GM21786 (cell line): ENCODE results near the gene DENND1A.

Experiments used
- ATAC-seq: cut with Tn5 transposase; IDR thresholded peaks from one replicate; pipeline ENCODE4 v1.9.1; 2021; ENCODE audit not compliant: unreplicated experiment

Gene DENND1A

DNA sequence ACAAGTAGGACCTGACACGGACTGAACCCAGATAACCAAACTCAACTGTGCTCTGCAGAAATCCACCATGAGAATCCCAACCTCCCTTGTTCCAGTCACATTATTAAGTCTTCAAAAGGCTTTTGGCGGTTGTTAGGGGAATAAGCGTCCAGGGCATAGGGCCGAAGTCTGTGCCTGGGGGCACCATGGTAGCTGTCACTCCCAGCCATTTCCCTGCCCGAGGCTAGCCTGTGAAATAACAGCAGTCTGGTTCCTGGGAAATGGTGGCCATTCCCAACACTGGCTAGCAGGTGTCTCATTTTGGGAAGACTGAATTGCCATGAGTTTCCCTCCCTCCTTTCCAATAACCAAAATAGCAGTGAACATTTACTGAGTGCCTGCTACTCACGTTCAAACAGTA, 451.8 kb downstream of the DENND1A start:
- no peak for ATAC-seq

DNA sequence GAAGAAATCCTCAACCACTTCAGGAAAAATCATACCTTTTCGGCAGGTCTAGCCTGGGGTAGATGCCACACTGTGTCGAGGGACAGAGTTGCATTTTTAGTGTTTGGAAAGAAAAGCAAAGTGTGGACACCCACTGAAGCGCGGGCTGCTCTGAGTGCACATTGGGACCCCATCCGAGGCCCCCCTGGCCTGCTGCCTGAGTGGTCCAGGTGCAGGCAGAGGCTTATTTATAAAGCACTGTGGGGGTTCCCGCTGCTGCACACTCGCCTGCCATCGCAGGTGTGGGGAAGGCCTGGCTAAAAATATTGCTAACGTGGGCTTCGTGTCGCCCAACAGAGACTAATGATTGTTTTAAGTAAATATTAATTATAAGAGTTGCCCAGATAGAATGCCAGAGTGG, 454.5 kb downstream of the DENND1A start:
- no peak for ATAC-seq

DNA sequence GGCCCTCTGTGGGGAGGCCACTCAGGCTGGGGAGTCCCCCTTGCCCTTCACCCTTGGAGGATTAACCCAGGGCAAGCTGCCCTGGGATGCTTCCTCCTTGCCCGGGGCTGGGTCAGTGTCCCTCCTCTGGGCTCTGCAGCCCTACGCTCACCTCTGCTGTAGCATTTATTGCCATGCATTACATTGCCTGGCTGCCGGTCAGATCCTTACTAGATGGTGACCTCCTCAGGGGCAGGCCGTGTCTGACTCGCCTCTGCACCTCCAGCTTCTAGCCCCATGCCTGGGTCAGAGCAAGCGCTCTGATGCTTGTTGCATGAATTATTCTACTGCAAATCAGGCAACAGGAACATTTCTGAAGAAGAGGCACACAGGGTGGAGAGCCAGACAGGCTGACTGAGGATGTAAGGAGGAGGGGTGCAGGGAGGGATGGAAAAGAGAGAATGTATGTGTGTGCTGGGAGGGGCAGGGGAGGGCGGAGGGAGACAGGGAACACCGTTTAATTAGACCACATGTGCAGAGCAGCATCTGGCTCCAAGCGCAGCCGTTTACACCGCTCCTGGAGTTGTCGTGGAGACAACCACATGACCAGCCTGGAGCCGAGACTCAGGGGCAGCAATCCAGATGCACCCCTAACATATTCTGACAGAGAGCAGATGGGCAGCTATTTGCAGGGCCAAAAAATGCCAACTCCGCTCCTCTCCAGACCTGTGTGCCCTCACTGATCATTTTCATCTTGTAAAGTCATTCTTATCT, 456.9 kb downstream of the DENND1A start:
- ATAC-seq, result no peak

DNA sequence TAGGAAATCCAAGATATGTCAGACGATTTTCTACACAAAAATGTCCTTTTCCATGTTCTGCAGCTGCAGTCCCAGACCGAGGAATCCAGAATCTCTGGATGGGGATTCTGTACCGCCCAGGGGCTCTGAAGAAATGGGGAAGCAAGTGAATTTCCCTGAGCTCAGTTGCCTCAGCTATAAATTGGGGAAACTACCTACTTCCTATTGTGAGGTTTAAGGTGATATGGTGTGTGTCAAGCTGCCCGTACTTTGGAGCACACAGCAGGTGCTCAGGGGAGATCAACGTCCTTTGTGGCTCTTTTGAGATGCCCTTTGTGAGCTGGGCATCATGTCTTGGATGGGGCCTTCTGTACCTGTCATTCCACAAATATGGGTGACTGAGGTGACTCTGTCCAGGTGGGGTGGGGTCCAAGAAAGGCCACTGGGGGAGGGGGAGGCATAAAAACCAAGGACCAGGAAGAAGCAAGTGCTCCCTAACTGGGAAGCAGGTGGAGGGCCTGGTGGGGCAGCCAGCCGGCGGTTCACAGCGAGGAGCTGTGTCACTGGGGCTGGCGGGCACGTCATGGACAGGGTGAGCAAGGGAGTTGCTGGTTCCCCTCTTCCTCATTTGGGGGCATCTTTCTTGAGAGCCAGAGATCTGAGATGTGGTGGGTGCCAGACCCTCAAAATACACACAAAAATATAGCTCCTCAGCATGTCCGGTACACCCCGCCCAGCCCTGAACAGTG, 457.9 kb downstream of the DENND1A start:
- ATAC-seq, result no peak

DNA sequence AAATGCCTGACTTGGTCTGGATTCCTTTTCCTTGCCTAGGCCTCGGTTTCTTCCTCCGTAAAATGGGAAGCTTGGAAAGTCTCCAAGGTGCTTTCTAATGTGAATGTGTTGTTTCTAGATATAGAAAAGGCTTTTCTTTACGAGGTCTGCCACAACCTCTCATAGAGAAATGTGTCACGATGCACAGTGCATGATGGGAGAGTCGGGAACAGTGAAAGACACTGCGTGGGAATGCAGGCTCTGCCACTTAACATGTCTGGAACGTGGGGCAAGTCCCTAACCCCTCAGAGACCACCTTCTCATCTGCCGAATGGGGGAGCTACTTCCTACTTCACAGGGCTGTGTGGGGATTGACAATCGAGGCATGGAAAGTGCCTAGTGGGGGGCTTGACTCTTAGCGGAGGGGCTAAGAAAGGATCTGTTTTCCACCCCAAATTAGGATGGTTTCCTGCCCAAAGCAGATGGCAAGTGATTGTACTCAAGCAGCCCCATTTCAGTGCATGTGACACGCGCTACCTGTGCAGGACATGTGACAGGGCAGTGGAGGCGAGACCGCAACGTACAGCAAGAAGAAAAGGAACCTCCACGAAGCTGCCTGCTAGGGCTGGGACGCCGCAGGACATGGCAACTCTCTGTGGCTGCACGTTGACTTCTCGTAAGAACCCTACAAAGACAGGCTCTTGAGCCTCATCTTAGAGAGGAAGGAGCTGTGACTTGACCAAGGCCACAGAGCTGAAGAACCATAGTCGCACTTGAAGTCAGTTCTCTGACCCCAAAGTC, 458.7 kb downstream of the DENND1A start:
- no peak for ATAC-seq

DNA sequence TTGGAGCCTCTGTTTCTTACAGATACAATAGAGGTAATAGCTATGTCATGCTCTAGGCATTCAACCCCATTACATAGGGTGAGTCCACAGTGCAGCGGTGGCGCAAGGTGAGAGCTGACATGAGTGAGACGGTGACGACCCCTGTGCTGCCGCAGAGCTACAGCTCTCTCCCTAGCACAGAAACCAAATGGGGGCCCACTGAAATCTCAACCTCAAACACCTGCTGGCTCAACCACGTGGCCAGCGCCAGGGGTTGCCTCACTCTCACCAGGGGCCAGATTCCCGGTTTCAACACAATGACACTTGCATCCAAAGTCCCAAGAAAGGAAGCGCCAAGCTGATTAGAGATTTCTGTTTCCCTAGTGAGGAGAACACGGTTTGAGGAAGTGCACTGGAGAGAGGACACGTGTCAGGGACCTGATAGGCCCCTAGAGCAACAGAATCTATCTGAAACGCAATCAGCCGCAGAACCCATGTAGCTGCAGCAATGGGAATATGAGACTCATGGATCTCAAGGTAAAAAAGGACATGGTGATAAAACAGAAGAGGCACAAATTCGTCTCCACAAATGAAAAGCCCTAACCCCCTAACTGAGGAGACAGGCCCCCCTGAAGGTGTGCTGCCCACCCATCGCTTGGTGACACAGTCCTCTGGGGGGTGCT, 459.7 kb downstream of the DENND1A start:
- ATAC-seq, result no peak

DNA sequence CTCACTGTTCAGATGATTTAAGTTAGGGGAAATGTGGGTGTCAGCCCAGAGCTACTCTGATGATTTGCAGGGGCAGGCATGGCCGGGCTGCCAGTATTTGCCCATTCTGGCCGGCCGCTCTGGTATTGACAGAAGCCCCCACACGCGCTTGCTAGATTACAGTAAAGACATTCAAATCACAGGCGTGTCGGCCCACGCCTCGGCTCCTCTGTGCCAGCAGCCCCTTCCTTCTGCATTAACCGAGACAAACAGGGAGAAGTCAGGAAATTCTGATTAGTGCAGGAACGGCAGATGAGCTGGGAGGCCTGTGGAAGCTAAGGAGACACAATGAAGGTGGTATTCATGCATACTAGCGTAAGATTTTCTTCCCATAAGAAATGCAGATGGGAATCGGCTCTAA, 460.6 kb downstream of the DENND1A start:
- no peak for ATAC-seq

DNA sequence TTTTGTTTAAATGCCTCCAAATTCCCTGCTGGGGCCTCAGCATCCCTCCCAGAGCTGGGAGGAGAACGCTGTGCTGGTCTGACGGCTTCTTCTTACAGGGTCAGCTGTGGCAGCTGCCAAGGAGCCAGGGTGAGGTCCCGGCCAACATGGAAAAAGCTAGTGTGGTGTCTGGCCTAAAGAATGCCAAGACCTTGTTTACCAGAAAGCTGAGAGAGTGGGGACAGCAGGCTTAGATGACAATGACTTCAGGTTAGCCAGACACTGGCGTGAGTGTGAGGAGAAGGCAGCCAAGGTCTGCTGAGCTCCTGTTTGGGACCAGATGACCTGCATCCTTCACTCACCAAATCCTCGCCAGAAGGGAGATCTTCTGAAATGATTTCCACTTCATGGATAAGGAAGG, 461.4 kb downstream of the DENND1A start:
- ATAC-seq, result no peak

DNA sequence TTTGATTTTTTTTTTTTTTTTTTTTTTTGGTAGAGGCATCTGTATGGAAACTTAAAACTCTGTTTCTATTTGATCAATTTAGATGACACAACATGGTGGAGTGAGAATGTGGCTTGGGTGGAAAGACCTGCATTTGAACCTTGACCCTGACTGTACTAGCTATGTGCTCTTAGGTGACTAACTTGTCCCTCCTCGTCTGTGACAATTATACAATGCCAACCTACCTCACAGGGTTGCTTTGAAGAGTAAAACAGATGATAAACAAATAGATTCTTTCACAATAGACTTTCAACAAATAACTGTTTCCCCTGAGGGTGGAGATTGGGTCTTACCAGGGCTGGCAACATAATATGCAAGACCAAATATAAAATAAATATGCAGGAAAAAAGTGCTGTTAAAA, 464.6 kb downstream of the DENND1A start:
- no peak for ATAC-seq

DNA sequence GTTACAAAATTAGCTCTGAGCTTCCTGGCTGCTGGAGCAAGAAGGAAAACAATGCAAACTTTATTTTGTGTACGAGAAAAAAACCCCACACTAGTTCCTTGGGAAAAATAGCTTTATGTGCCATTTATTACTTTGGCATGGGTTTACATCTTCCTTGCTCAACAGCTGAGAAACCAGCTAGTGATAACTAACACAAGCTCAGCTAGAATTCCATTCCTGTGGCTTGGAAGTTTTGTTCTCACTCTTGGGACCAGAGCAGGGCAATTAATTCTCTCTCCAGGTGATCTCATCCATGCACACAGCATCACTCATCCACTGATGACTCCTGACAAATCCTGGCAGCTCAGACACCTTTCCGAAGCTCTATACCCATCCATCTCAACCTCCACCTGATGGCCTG, 469.8 kb downstream of the DENND1A start:
- no peak for ATAC-seq

DNA sequence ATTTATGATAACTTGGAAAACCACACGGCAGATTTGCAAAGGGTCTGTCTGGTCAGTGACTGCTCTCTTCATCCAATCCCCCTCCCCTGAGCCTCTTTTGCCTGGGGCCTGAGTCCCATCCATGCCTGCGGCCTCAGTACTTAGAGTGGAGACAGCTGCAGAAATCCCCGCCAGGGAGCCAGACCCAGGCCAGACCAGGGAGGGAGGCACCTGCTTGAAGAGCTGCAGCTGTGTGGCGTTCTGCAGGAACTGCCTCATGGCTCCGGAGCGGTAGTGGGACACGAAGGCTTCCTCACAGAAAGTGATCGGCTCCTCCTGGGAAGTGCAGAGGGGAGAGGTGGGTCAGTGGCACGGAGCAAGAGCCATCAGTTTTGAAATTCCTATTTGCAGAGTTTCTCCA, 472.3 kb downstream of the DENND1A start:
- no peak for ATAC-seq

DNA sequence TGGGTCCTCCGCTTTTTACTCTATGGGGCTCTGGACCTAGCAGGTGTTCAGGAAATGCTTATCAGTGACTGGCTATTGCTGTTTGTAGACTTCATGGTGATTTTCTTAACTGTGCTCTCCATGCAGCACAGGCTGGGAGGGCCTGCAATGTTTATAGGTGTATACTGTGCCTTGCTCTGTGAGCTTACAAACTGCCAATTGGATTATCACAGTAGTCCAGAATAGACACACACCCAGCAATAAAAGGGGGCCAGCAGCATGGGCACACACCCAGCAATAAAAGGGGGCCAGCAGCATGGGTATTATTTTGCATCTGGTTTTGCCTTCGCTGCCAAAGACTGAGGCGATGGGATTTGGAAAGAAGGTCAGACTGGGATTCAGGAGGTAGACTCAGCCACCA, 473.9 kb downstream of the DENND1A start:
- no peak for ATAC-seq

DNA sequence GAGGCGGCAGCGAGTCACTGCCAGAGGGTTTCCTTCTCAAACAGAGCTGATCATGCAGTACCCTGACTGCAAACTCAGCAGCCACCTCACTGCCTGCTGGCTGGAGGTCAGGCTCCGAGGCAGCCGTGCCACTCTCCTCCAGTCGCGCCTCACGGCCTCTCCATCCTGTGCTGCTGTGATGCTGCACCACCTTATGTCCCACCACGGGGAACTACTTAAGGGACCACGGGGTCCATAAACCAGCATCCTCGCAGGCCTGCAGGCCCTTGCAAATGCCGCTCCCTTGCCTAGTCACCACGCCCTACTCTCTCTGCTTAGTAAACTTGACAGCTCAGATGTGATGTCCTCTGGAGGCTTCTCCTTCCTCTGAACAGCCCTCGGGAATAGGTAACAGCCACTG, 474.7 kb downstream of the DENND1A start:
- ATAC-seq, result no peak

DNA sequence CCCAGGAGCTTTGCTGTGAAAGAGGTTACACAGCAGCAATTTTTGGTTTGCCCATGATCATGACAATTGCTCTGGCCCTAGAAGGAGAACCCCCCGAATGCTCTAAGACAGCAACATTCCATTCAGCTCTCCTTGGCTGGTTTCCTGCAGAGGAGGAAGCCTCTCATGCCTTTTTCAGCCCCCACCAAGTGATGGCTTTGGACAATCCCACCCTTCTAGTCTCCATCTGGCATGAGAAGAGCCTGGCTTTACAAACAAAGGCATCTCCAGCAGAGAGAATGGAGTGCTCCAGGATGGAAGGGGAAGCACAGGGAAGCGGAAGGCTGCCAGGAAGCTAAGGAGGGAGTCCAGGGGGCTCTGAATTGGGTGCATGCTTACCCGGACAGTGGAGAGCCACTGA, 475.6 kb downstream of the DENND1A start:
- ATAC-seq, result no peak

DNA sequence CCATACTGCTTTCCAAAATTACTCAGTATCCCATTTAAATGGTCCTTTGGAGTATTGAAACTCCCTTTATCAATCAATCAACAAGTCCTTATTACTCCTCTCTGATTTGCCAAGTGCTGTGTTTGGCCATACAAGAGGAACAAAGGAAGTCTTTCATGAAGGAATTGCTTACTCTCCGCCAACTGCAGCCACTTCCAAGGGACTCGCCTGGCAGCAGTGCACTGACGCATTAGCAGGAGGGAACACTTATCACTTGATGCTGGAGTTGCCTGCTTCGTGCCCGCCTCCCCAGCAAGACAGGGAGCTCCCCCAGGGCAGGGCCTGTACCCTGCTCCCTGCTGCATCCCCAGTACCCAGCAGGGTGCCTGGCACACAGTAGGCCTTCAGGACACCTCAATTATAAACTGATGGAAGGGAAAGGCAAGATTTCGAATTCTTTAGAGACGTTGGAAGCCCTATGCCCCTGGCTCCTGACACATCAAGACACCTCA, 476.1 kb downstream of the DENND1A start:
- no peak for ATAC-seq

DNA sequence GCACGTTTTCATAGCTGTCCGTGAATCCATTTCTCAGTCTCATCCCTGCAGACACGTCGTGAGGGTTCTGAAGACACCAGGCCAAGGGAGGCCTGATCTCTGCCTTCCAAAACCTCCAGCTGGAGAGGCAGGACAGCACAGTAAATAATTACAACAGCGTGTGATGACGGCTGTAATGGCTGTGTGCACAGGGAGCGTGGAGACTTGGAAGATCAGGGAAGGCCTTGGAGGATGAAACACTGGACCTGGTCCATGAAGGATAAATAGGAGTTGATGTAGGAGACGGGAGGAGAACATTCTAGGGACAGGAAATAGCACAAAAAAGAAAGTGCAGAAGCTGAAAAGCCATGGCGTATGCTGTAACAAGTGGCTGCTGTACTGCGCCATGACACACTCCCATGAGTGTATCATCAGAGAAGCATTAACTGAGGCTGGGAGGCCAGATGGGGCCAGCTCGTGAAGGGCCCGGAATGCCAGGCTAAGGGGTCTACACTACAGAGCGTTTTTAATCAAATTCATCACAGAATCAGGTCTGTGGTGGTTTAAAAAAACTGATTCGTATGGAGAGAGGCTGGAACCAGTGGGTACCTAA, 476.8 kb downstream of the DENND1A start:
- ATAC-seq, result no peak

DNA sequence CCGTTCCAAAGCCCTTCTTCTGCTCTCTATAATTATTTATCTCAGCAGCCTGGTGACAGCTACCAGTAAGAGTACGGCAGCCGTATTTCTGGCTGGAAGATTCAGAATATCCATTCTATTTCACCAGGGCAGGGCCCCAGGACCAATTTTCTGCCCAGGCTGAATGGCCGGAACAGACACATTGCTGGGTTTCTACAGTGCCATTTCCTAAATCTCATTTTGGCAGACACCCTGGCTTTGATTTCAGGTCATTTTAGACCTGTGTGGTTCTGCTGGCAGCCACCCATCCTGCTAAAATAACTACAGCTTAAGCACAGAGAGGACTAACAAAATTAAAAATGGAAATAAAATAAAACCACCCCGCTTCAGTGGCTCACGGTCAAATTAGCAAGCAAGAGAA, 478.9 kb downstream of the DENND1A start:
- no peak for ATAC-seq

DNA sequence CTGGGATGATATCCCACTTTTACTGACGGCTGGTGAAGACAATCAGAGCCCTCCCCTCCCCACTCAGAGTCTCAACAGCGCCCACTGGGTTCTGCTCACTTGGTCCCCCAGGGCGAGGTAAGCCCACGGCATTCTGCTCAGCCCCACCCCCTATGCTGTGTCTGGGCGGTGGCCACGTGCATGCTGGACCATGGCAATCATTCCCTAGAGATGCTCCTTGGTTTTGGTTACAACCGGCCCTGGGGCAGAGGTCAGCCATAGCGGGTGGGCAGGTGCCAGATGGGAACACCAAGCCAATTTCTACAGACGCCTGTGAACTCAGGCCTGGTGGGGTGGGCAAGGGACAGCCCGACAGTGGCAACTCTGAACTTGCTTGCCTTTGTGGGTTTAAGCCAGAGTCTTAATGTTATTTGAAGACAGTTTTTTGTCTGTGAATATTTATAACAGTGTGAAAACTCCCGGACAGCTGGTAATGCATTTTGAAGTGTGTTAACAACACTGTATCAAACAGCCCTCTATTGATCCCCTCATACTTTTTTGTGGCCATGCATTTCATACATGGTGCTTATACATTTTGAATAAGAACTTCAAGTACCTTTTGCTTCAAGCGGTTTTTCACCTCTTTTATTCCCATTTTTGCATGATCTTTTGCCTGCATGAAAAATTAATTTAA, 479.7 kb downstream of the DENND1A start:
- ATAC-seq, result no peak

DNA sequence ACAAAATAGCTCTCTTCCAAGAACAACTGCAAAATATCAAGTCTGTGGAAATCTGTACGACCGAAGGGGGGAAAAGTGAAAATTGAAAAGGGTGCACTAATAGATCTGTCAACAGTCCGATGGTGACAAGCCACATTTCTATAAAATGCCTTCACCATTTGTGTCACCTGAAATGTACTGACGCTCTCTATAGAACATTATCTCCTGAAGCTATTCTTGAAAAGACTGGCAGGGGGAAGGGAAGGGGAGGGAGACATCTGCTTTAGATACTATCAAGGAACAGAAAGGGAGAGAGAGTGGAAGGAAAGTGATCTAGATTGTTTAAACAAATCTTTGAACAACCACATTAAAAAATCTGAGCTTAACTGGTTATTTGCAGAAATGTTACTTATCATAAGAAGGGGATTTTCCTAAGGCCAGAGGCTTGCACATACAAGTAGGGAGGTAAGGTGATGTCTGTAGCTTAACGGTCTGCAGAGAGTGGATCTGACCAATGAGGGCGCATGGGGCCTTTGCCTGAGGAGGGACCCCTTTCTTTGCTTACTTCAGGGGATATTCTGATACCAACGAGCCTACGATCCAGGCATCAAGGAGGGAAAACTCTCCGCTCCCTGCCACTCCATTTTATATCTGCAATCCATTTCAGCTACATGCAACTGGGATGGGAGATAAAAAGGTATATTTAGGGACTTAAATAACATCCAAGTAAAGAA, 481.8 kb downstream of the DENND1A start:
- ATAC-seq, result no peak
